CD4-positive, alpha-beta T cell treated with Interleukin-6 at 100 ng/mL for 8 hours (primary cell): ENCODE results near the gene DGKE.

Experiments
- DNase-seq: peaks from one replicate; pipeline ENCODE4 v3.0.0-alpha.2; 2020; ENCODE audit warnings: mixed read lengths, low spot score

DGKE gene

GRCh38 chr17:56849131-56849530 lies 15.2 kb downstream of the DGKE start:
- DNase-seq, result no peak

DNA sequence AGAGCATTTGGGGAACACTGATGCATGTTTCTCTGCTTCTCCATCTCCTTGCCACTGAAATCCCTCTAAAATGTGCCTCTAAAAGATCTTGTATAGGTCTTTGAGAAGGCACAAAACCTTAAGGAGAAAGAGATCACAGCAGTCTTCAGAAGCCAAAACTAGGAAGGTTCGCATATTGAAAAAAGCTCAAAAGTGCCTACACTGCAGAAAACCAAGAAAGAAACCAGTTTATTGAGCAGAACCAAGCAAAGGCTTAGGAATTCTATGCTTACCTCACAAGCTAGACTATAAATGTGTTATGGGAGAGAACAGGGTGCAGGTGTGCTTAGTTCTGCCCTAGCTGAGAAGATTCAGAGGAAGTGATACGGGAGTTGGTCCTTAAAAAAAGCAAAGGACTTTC lies 16.6 kb downstream of the DGKE start:
- DNase-seq, result no peak

DNA sequence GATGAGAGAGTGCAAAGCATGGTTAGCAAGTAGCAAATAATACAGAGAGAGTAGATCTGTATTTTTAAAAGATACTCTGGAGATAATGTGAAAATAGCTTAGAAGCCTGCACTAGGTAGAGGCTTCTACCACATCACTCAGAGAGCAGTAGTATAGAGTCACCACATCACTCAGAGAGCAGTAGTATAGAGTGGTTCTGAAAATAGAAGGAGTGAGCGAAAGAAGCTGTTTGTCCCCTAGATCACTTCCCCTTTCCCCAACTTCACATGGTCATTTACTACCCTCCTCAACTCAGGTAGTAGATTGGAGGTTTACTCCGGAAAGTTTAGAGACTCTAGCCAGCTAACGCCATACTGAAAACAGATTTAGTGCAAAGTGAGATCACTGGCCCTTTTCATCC lies 17.1 kb downstream of the DGKE start:
- DNase-seq, result no peak

- DNase-seq, result no peak
Observed at GRCh38 chr17:56861899-56862298, 27.9 kb downstream of the DGKE start.

DNA sequence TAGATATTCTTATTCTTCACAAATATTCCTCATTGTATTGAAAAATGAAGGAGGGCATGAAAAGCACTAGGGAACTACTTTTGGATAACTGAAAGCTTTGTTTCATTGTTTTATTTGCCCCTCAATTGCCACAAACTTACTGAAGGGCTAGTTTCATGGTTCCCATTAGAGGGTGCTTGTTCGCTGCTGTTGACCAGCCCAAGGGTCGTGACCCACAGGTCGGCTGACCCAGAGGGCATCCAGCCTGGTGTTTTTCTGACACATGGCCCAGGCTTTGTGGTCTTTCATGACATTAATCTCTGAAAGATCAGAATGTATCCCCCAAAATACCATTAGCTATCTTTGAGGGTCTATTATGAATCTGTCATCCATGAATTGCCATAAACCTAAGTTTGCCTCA lies 30.0 kb downstream of the DGKE start:
- no peak for DNase-seq

GRCh38 chr17:56866076-56866475 lies 32.1 kb downstream of the DGKE start:
- DNase-seq, result no peak

DNA sequence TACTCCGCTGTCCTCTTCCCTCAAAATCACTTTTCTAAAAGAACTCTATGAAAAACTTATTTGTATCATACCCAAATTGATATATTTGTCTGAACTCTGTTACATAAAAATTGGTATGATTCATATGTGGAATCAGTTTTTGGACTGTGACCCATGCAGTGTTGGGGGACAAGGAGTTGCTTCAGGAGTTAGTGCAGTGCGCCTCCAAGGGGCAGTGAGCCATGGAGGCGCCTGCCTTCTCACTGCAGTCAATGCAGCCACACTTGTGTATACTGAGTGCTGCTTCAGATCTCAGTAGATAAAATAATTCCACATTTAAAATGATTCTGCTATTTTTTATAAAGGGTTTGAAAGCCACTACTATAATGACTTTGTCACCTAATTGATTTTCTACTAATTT lies 32.5 kb downstream of the DGKE start:
- peak; percentile 6 for DNase-seq

DNA sequence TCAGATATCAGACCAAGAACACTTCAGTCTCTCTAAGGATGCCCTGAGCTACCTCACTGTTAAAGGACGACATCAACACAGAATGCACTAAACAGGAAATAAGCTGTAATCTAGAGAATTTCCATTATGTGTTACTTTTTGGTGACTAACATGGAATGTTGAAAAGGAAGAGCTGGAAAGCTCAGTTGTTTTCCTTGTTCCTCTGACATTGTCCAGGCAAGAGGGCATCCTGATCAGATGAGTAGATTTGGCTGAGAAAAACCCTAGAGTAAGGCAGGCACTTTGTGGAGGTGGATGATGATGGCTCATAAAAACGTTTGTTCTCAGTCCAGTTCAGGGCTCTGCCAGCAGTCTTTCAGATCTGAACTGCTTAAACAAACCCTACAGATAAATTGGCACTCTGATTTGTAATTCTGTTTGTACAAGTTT lies 34.0 kb downstream of the DGKE start:
- DNase-seq, result no peak

- no peak for DNase-seq
Observed at GRCh38 chr17:56868716-56869115, 34.8 kb downstream of the DGKE start.

DNA sequence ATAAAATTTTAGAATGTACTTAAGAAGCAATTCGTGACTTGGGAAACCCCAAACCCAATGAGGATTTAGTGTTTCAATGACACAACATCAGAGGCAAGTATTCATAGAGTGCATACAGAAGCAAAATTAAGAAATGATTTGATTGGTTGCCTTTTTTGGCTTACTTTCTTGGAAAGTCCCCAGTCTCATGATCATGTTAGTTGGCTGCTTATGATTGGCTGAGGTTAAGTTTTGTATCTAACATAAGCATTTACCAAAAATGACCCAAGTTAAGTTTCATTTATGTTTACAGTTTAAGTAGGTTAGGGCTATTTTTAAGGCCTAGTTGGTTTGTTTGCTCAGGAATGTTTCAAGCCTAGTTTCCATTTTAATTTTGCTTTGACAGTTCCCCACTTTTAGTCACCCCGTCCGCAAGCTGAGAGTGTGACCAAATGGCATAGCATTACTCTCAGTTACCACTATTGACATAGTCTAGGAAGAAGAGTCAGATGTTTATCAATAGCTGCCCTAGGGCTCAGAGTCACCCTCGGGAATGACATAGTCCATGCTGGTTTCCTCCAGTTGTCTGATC lies 36.2 kb downstream of the DGKE start:
- no peak for DNase-seq

DNA sequence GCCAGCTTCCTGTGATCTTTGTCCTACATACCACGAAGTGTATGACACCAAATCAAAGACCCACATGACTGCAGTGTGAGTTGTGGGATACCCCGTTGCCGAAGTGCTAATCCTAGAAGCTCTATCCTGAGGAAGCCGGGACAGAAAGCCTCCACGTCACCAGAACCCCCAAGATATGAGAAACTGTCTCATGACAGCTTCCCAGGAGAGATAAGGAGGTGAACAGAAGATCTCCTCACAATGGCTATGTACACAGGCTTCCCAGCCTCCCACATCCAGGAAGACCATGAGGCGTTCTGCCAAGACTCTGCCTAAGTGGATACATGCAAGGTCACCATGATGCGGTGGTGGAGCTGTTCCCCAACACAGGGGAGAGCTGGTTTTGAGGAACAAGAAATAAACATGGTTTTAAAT lies 42.8 kb downstream of the DGKE start:
- DNase-seq, result no peak

DNA sequence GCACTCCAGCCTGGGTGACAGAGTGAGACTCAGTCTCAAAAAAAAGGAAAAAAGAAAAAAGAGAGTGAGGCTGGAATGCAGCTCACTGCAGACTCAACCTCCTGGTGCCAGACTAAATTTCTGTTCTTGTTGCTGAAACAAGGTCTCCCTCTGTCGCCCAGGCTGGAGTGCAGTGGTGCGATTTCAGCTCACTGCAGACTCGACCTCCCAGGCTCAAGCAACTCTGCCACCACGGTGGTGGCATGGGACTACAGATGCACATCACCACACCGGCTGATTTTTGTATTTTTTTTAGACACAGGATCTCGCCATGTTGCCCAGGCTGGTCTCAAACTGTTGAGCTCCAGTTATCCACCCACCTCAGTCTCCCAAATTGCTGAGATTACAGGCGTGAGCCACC lies 45.3 kb downstream of the DGKE start:
- DNase-seq, result no peak

DNA sequence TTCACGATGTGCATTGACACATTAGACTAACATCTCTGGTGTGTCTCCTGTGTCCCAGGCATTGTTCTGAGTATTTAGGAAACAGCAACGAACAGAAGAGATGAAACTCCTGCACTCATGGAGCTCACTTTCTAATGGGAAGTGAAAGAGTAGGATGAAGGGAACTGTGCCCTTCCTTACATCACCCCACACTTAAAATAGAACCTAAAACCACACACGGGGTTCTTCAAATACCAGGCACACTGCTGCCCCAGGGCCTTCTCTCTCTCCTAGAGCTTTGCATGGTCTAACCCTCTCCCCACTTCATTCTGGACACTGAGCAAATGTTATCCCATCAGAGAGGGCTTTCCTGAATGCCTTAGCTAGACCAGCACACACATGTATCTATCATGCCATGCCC lies 46.2 kb downstream of the DGKE start:
- DNase-seq, result no peak

DNA sequence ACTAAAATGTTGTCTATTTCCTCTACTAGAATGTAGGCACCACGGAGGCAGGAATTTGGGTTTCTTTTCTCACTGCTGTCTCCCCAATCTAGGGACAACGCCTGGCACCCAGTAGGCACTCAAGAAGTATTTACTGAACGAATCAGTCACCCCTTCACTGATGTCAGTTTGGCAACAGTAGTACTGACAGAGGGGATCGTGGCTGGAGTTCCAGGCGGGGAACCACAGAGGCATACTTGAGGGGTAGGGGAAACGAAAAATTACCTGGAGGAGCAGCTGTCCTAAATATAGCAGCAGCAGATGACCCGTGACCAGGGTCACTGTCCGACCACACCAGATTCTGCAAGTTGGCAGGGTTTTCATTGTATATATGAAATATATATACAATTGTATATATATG lies 46.6 kb downstream of the DGKE start:
- DNase-seq, result no peak

DNA sequence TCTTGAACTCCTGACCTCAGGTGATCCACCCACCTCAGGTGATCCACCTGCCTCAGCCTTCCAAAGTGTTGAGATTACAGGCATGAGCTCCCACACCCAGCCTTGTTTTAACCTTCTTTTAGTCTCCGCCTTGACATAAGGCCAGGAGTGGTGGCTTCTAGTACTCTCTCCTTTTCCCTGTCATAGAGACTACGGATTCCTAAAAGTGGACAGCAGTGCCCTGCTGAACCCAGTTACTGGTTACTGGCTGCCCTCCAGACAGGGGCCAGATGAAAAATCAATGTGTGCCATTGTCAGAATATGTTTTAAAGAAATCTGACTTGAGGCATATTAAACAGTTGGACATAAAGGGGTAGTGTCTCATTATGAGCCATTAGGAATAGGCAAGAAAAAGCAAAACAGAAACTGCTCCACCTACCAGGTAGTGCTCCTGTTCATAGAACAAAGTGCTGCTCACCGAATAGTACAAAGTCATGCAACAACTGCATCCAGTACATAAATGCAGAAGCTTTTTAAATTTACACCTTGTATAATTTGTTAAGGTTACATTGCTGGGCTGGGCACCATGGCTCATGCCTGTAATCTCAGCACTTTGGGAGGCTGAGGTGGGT lies 47.8 kb downstream of the DGKE start:
- DNase-seq, result no peak

DNA sequence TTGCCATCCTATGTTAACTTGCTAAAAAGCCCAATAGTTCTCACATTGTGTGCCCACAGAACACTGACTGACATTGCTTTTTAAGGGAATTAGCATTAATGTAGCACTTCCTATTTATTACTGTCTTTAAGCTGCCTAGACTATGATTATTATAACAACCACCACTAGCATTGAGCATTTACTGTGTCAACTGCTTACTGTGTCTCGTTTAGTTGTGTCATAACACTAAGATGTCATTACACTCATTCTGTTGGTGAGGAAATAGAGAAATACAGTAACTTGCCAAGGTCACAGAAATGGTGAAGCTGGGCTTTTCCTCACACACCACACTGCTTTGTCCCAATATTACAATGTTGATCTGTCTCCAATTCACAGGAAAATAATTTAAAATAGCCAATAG lies 49.7 kb downstream of the DGKE start:
- no peak for DNase-seq

DNA sequence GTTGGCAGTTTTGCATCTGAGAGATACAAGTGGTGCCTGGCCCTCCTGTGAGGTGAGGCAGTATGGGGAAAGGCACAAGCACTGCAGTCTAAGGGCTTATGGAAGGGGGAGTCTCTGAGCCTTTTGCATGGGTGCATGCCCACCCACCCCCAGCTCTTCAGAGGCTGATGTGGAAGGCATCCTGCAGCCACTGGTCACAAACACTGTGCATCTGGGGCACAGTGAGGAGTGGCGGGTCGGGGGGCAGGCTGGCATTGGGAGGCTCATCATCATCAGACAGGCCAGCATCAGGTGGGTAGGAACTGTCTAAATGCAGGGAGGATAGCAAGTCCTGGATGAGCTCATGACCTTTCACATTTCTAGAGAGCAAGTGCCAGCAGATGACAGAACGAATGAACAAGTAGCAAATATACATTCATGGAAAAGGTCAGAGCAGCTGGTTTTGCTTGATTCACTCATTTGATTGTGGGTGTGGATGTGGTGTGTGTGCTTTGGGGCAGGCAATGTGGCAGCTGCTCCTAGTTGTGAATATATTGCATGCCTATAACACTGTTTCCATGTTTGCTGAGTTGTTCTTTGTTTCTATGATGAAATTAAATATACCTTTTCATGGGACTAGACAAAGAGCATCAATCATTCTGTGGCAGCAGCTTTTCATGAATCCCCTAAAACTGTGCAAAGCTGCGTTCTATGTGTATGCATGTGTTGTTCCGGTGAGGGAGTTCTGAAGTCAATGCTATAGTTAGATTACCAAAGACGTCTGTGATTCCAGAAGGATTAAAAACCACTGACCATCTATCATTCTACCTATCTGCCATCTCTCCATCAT lies 50.7 kb downstream of the DGKE start:
- no peak for DNase-seq

GRCh38 chr17:56885312-56885657 lies 51.3 kb downstream of the DGKE start:
- DNase-seq, result no peak

DNA sequence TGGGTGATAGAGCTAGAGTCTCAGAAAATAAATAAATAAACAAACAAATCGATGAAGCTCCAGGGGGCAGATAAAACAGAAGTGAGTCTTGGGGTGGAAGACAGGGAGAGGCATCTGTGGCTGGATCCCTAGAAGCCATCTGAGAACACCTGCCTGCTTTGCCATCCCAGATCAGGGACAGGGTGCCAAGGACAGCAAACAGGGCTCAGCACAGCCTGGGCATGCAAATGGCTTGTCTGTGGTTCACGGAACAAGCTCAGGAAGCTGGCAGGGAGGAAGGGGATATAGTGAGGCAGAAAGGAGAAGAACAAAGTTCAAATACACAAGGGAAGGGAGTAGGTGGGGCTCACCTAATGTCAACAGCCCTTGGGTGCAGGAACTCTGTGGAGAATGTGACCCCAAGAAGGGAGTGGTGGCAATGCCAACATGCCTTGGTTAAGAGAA lies 52.4 kb downstream of the DGKE start:
- DNase-seq, result no peak

GRCh38 chr17:56887105-56887504 lies 53.2 kb downstream of the DGKE start:
- no peak for DNase-seq

GRCh38 chr17:56887552-56888467 lies 53.9 kb downstream of the DGKE start:
- DNase-seq, result no peak

- DNase-seq, result no peak
Observed at GRCh38 chr17:56890390-56890789, 56.4 kb downstream of the DGKE start.
